ENCODE results near the gene ZNF536. TPM values are rescaled to one million over a fixed set of nuclear protein-coding genes. Genes with fewer than 3 reads are reported as not detected.

The ZNF536 gene
- total RNA-seq, 4 donors from 2014 or later, result 1.00 to 7.1 (median 1.8) TPM

DNA sequence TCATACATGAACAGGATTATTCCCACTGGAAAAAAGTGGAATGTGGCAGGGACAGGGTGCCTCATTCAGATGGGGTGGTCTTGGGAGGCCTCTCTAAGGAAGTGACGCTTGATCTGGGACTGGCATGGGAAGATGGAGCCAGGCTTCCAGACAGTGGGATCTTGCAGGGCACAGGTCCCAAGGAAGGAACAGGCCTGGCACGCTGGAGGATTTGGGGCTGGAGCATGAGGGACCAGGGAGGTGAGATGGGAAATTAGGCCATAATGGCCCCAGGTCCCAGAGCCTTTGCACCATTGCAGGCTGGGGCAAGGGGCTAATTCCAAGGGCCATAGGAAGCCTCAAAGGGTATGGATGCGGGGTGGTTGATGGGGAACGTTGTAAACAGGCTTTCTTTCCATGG lies 9.2 kb downstream of the ZNF536 start:
- DNase-seq, result no peak
- no peak overlapping the region for H3K27ac ChIP-seq
- no peaks in the 10 kb centered on the region for H3K36me3 ChIP-seq
- no peaks in the 10 kb centered on the region for H3K9me3 ChIP-seq
- H3K4me1 ChIP-seq, result no peaks in the 10 kb centered on the region
- peaks cover 5% of the 10 kb centered on the region for H3K27me3 ChIP-seq
- in situ Hi-C loops (cut with MboI; ENCODE audit: low pct_ligation_motif_present in 1 of 4, low pct_unique_long_range_greater_than_20kb in 1 of 4, low sequenced_read_pairs in 3 of 4), result no loop called here
- intact Hi-C loops (cut with DNase I; ENCODE audit: low total_unique reads), result no loop called here
- TF ChIP-seq, protein P1, sequence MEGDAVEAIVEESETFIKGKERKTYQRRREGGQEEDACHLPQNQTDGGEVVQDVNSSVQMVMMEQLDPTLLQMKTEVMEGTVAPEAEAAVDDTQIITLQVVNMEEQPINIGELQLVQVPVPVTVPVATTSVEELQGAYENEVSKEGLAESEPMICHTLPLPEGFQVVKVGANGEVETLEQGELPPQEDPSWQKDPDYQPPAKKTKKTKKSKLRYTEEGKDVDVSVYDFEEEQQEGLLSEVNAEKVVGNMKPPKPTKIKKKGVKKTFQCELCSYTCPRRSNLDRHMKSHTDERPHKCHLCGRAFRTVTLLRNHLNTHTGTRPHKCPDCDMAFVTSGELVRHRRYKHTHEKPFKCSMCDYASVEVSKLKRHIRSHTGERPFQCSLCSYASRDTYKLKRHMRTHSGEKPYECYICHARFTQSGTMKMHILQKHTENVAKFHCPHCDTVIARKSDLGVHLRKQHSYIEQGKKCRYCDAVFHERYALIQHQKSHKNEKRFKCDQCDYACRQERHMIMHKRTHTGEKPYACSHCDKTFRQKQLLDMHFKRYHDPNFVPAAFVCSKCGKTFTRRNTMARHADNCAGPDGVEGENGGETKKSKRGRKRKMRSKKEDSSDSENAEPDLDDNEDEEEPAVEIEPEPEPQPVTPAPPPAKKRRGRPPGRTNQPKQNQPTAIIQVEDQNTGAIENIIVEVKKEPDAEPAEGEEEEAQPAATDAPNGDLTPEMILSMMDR (IDR thresholded peaks at IDR 0.05), result no peak
- TF ChIP-seq POLR2AphosphoS5 (IDR thresholded peaks at IDR 0.05), result no peak
- TF ChIP-seq POLR2A (IDR thresholded peaks at IDR 0.05), result no peak
- TF ChIP-seq EP300 (IDR thresholded peaks at IDR 0.05; ENCODE audit: low read depth), result no peak
- no peak overlapping the region for H3K4me3 ChIP-seq
- 20 to 77% methylated on average over 1 to 4 of the region's 4 CpGs for WGBS, 2 donors (ENCODE audit: low coverage in 1 of 2)

DNA sequence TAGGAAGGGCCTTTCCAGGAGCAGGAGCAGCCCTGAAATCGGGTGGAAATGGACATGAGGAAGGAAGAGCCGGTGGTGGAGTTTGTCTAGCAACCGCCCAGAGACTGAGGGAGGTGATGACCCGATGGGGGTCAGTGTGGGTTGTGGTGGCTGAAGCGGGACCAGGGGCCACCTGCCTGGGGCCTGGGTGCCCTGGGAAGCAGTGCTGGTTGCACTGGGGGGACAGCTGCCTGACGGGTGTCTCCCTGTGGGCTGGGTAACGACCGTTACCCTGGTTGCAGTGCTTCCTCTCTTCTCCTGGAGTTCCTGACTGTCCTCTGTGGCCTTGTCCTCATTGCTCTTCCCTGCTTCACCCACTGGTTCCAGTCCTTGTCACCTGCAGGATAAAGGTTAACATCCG lies 13.0 kb downstream of the ZNF536 start:
- in situ Hi-C loops (cut with MboI; ENCODE audit: low pct_ligation_motif_present in 1 of 4, low pct_unique_long_range_greater_than_20kb in 1 of 4, low sequenced_read_pairs in 3 of 4) (no loop called here), intact Hi-C loops (cut with DNase I; ENCODE audit: low total_unique reads) (no loop called here)
- Histone ChIP-seq H3K27me3 (no peaks in the 10 kb centered on the region), H3K36me3 (no peaks in the 10 kb centered on the region), H3K9me3 (no peaks in the 10 kb centered on the region), H3K27ac (no peak overlapping the region), H3K4me1 (no peaks in the 10 kb centered on the region), H3K4me3 (no peak overlapping the region)
- DNase-seq, result no peak
- TF ChIP-seq POLR2AphosphoS5 (IDR thresholded peaks at IDR 0.05), result no peak
- TF ChIP-seq POLR2A (IDR thresholded peaks at IDR 0.05), result no peak
- TF ChIP-seq, protein P1 (IDR thresholded peaks at IDR 0.05), result no peak
- TF ChIP-seq EP300 (IDR thresholded peaks at IDR 0.05; ENCODE audit: low read depth), result no peak
- 45 to 77% methylated on average over 2 to 9 of the region's 9 CpGs for WGBS, 2 donors (ENCODE audit: low coverage in 1 of 2)

- DNase-seq, result no peak
- Histone ChIP-seq H3K9me3 (no peaks in the 10 kb centered on the region), H3K4me3 (no peak overlapping the region), H3K36me3 (no peaks in the 10 kb centered on the region), H3K27me3 (no peaks in the 10 kb centered on the region), H3K27ac (no peak overlapping the region), H3K4me1 (no peaks in the 10 kb centered on the region)
- in situ Hi-C loops (cut with MboI; ENCODE audit: low pct_ligation_motif_present in 1 of 4, low pct_unique_long_range_greater_than_20kb in 1 of 4, low sequenced_read_pairs in 3 of 4), result no loop called here
- WGBS, 2 donors (ENCODE audit: low coverage in 1 of 2), result 85 to 88% methylated on average over 3 to 5 of the region's 5 CpGs
- intact Hi-C loops (cut with DNase I; ENCODE audit: low total_unique reads), result no loop called here
- no peak for TF ChIP-seq POLR2AphosphoS5 (IDR thresholded peaks at IDR 0.05)
- TF ChIP-seq, protein P1 (IDR thresholded peaks at IDR 0.05), result no peak
- no peak for TF ChIP-seq EP300 (IDR thresholded peaks at IDR 0.05; ENCODE audit: low read depth)
- no peak for TF ChIP-seq POLR2A (IDR thresholded peaks at IDR 0.05)
Measured at GRCh38 chr19:30385666-30386065, 13.5 kb downstream of the ZNF536 start.

DNA sequence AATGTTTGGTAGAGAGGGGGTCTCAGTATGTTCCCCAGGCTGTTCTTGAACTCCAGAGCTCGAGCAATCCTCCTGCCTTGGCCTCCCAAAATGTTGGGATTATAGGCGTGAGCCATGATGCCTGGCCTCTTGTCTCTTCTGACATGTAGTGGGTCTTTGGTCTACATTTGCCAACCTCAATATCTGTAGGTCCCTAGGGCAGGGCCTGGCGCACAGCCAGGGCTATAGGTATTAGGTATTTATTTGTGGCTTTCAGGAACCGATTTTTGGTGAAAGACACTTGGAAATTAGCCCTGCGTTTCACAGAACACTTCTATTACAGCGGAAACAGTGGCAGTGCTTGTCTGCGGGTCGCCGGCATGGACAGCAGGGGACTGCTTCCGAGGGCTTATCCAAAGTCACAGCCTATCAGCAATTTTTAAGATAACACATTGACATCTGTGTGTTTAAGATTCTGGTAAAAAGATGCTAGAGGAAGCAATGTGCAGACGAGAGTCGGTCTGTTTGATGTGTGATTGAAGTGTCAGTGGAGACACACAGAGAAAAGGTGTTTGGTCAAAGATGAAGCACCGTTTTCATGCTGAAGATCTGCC lies 14.5 kb downstream of the ZNF536 start:
- no peak for DNase-seq
- no peaks in the 10 kb centered on the region for H3K36me3 ChIP-seq
- TF ChIP-seq POLR2AphosphoS5 (IDR thresholded peaks at IDR 0.05) (no peak), EP300 (IDR thresholded peaks at IDR 0.05; ENCODE audit: low read depth) (no peak), POLR2A (IDR thresholded peaks at IDR 0.05) (no peak)
- TF ChIP-seq, protein P1 (IDR thresholded peaks at IDR 0.05), result no peak
- no peak overlapping the region for H3K27ac ChIP-seq
- intact Hi-C loops (cut with DNase I; ENCODE audit: low total_unique reads), result no loop called here
- H3K4me1 ChIP-seq, result no peaks in the 10 kb centered on the region
- WGBS, 2 donors (ENCODE audit: low coverage in 1 of 2), result 74 to 83% methylated on average over 1 to 13 of the region's 13 CpGs
- no peaks in the 10 kb centered on the region for H3K27me3 ChIP-seq
- H3K9me3 ChIP-seq, result no peaks in the 10 kb centered on the region
- in situ Hi-C loops (cut with MboI; ENCODE audit: low pct_ligation_motif_present in 1 of 4, low pct_unique_long_range_greater_than_20kb in 1 of 4, low sequenced_read_pairs in 3 of 4), result no loop called here
- H3K4me3 ChIP-seq, result no peak overlapping the region
